Mesenchymal stem cell (in vitro differentiated cells and primary cell): Measurements from ENCODE around the gene GPC1.
A peak's percentile ranks its signal among the peaks of the same experiment; 100 is the strongest.

Experiments used
- DNase-seq: peaks from one replicate; pipeline ENCODE4 v3.0.0-alpha.2; 2013
- H2AFZ ChIP-seq: one replicate; pipeline ENCODE4 v1.6.1; 2013; ENCODE audit warnings: low read depth, mild to moderate bottlenecking, control low read depth, inconsistent platforms, low read length, moderate library complexity
- H2AK5ac ChIP-seq: 2 replicates; pipeline ENCODE4 v1.6.1; 2013; ENCODE audit warnings: low read length, moderate library complexity, mild to moderate bottlenecking, inconsistent platforms; ENCODE audit not compliant: severe bottlenecking
- H2BK120ac ChIP-seq: one replicate; pipeline ENCODE4 v1.6.1; 2013; ENCODE audit warnings: low read depth, mild to moderate bottlenecking, inconsistent platforms, low read length, moderate library complexity
- H2BK12ac ChIP-seq, 2 experiments: one replicate each; pipeline ENCODE4 v1.6.1; 2013; ENCODE audit warnings: inconsistent platforms in 2 of 2, low read length in 2 of 2, mild to moderate bottlenecking in 2 of 2, moderate library complexity in 2 of 2, control low read depth in 1 of 2
- H2BK15ac ChIP-seq: one replicate; pipeline ENCODE4 v1.6.1; 2013; ENCODE audit warnings: mild to moderate bottlenecking, low read depth, inconsistent platforms; ENCODE audit not compliant: poor library complexity, severe bottlenecking
- H2BK5ac ChIP-seq: 2 replicates; pipeline ENCODE4 v1.6.1; 2013; ENCODE audit warnings: low read depth, mild to moderate bottlenecking, low read length, control low read depth, inconsistent platforms; ENCODE audit not compliant: poor library complexity, severe bottlenecking
- H3K14ac ChIP-seq, 2 experiments: one replicate each; pipeline ENCODE4 v1.6.1; 2013; ENCODE audit warnings: inconsistent platforms in 2 of 2, low read length in 2 of 2, control low read depth in 1 of 2, mild to moderate bottlenecking in 1 of 2, moderate library complexity in 1 of 2
- H3K18ac ChIP-seq, 2 experiments: one replicate each; pipeline ENCODE4 v1.6.1; 2013; ENCODE audit warnings: inconsistent platforms in 2 of 2, low read length in 2 of 2, control low read depth in 1 of 2, low read depth in 1 of 2, mild to moderate bottlenecking in 1 of 2
- H3K23ac ChIP-seq, 2 experiments: one replicate each; pipeline ENCODE4 v1.6.1; 2013; ENCODE audit warnings: inconsistent platforms in 2 of 2, low read length in 2 of 2, mild to moderate bottlenecking in 2 of 2, moderate library complexity in 2 of 2, control low read depth in 1 of 2
- H3K27ac ChIP-seq: 2 replicates; pipeline ENCODE4 v1.5.1; 2013; ENCODE audit warnings: mild to moderate bottlenecking, moderate library complexity, low read length, control low read depth, inconsistent platforms; ENCODE audit not compliant: poor library complexity, severe bottlenecking
- H3K27me3 ChIP-seq, 2 experiments: 2 replicates each; pipeline versions ENCODE4 v1.6.1 to v1.7.0; 2013; ENCODE audit warnings: low read length in 2 of 2, mild to moderate bottlenecking in 2 of 2, moderate library complexity in 2 of 2, control low read depth in 1 of 2, inconsistent platforms in 1 of 2; ENCODE audit not compliant: control insufficient read depth in 1 of 2, insufficient read depth in 1 of 2
- H3K36me3 ChIP-seq, 2 experiments: 2 replicates each; pipeline versions ENCODE4 v1.6.1 to v1.7.0; 2013; ENCODE audit warnings: low read length in 2 of 2, control low read depth in 1 of 2, inconsistent platforms in 1 of 2, low read depth in 1 of 2, mild to moderate bottlenecking in 1 of 2; ENCODE audit not compliant: insufficient read depth in 2 of 2, control insufficient read depth in 1 of 2
- H3K4ac ChIP-seq, 2 experiments: one replicate each; pipeline ENCODE4 v1.6.1; 2013; ENCODE audit warnings: inconsistent platforms in 2 of 2, low read length in 2 of 2, mild to moderate bottlenecking in 2 of 2, moderate library complexity in 2 of 2, control low read depth in 1 of 2, low read depth in 1 of 2
- H3K4me1 ChIP-seq: 2 replicates; pipeline ENCODE4 v1.6.1; 2013; ENCODE audit warnings: low read depth, low read length, control low read depth; ENCODE audit not compliant: control insufficient read depth, insufficient read depth
- H3K4me2 ChIP-seq: 2 replicates; pipeline ENCODE4 v1.6.1; 2013; ENCODE audit warnings: low read length, mild to moderate bottlenecking, inconsistent platforms; ENCODE audit not compliant: poor library complexity, severe bottlenecking
- H3K4me3 ChIP-seq, 2 experiments: 2 replicates each; pipeline versions ENCODE4 v1.5.1 to v1.7.0; 2013; ENCODE audit warnings: low read length in 2 of 2, mild to moderate bottlenecking in 2 of 2, control low read depth in 1 of 2, low read depth in 1 of 2; ENCODE audit not compliant: insufficient read depth in 1 of 2
- H3K79me1 ChIP-seq: replicated peaks from 2 replicates; pipeline ENCODE4 v1.6.1; 2013; ENCODE audit warnings: mild to moderate bottlenecking, control low read depth, low read length, inconsistent platforms; ENCODE audit not compliant: poor library complexity, severe bottlenecking
- H3K9ac ChIP-seq: 2 replicates; pipeline ENCODE4 v1.7.0; 2013; ENCODE audit warnings: mild to moderate bottlenecking, low read length, moderate library complexity
- H3K9me3 ChIP-seq: 2 replicates; pipeline ENCODE4 v1.7.0; 2013; ENCODE audit warnings: mild to moderate bottlenecking, low read length; ENCODE audit not compliant: control insufficient read depth
- H4K8ac ChIP-seq: one replicate; pipeline ENCODE4 v1.6.1; 2013; ENCODE audit warnings: inconsistent platforms, mild to moderate bottlenecking, low read length, moderate library complexity
- H4K91ac ChIP-seq: one replicate; pipeline ENCODE4 v1.6.1; 2013; ENCODE audit warnings: mild to moderate bottlenecking, low read length, inconsistent platforms
- WGBS: methylation state at CpG from one replicate; pipeline ENCODE4 v1.1.7; 2013; ENCODE audit warnings: mixed read lengths; 5-methylcytosine and 5-hydroxymethylcytosine counted together

GPC1 gene

GRCh38 chr2:240447934-240448333, 12.5 kb downstream of the GPC1 start:
- Histone ChIP-seq H3K9ac (no peak overlapping the region), H3K18ac (no peak overlapping the region), H3K4ac (no peak overlapping the region), H3K79me1 (peaks cover 33% of the 10 kb centered on the region), H2AK5ac (no peak overlapping the region), H3K4me1 (peaks cover 30% of the 10 kb centered on the region), H2BK5ac (no peak overlapping the region), H2AFZ (no peak overlapping the region), H3K23ac (no peak overlapping the region), H4K91ac (no peak overlapping the region), H2BK15ac (peak overlapping the region; percentile 6), H3K27ac (no peak overlapping the region), H3K36me3 (peaks cover 0 to 19% of the 10 kb centered on the region in 2 experiments), H3K27me3 (no peaks in the 10 kb centered on the region), H3K4me3 (no peak overlapping the region), H3K9me3 (no peaks in the 10 kb centered on the region), H4K8ac (no peak overlapping the region), H3K4me2 (no peak overlapping the region), H2BK120ac (no peak overlapping the region), H3K14ac (peak overlapping the region in 1 of 2 experiments; percentile 21), H2BK12ac (no peak overlapping the region)
- WGBS, result 93% methylated on average over 15 of the region's 15 CpGs
- no peak for DNase-seq

- H3K4ac ChIP-seq, result no peak overlapping the region
- WGBS, result 93% methylated on average over 23 of the region's 23 CpGs
Measured at GRCh38 chr2:240448387-240449274, 13.2 kb downstream of the GPC1 start.

GRCh38 chr2:240449764-240450531, 14.5 kb downstream of the GPC1 start:
- H3K4me3 ChIP-seq, result no peak overlapping the region
- H3K18ac ChIP-seq, result no peak overlapping the region
- 55% methylated on average over 19 of the region's 22 CpGs for WGBS
- H3K36me3 ChIP-seq, result peaks cover 0 to 8% of the 10 kb centered on the region in 2 experiments
- H3K9me3 ChIP-seq, result no peaks in the 10 kb centered on the region
- no peak overlapping the region for H2BK5ac ChIP-seq
- no peak overlapping the region for H3K9ac ChIP-seq
- no peak overlapping the region for H2BK12ac ChIP-seq
- no peak overlapping the region for H3K27ac ChIP-seq
- no peak overlapping the region for H3K4me2 ChIP-seq
- no peak overlapping the region for H3K4ac ChIP-seq
- peaks cover 33% of the 10 kb centered on the region for H3K79me1 ChIP-seq
- H2BK120ac ChIP-seq, result no peak overlapping the region
- H3K4me1 ChIP-seq, result peaks cover 36% of the 10 kb centered on the region
- H2AFZ ChIP-seq, result no peak overlapping the region
- H3K27me3 ChIP-seq, result peaks cover 10 to 11% of the 10 kb centered on the region in 2 experiments
- H2AK5ac ChIP-seq, result no peak overlapping the region
- no peak overlapping the region for H4K91ac ChIP-seq
- H2BK15ac ChIP-seq, result no peak overlapping the region
- H3K14ac ChIP-seq, result no peak overlapping the region
- peak; percentile 39 for DNase-seq
- H4K8ac ChIP-seq, result no peak overlapping the region
- H3K23ac ChIP-seq, result peak overlapping the region in 1 of 2 experiments; percentile 30

More at GRCh38 chr2:240448387-240449274, 13.2 kb downstream of the GPC1 start:
- Histone ChIP-seq H2BK15ac (no peak overlapping the region), H3K36me3 (peaks cover 0 to 19% of the 10 kb centered on the region in 2 experiments), H3K27me3 (no peaks in the 10 kb centered on the region), H2BK5ac (no peak overlapping the region), H2AFZ (no peak overlapping the region), H3K9ac (no peak overlapping the region), H2AK5ac (no peak overlapping the region), H3K9me3 (no peaks in the 10 kb centered on the region), H3K27ac (no peak overlapping the region), H4K8ac (no peak overlapping the region), H3K18ac (no peak overlapping the region), H2BK12ac (no peak overlapping the region), H3K4me1 (peaks cover 30% of the 10 kb centered on the region), H3K14ac (no peak overlapping the region), H3K79me1 (peaks cover 33% of the 10 kb centered on the region), H2BK120ac (no peak overlapping the region), H3K4me3 (no peak overlapping the region), H3K23ac (no peak overlapping the region), H4K91ac (no peak overlapping the region), H3K4me2 (no peak overlapping the region)
- DNase-seq, result no peak
